Panc1 (cell line): ENCODE data around the gene COP1. TPM values are rescaled to one million over a fixed set of nuclear protein-coding genes. Genes with fewer than 3 reads are reported as not detected.
"Not testable (repeated sequence)": the region's sequence is repeated elsewhere in the genome, so short reads cannot be mapped to it uniquely, and the experiment has no call there.

Experiments
- ATAC-seq: fragments of 200-7000 bp; cut with Tn5 transposase; 2 replicates; pipeline ENCODE4 v1.9.1; 2020; ENCODE audit warnings: mild to moderate bottlenecking, moderate library complexity
- BruUV-seq: library from RNA; stranded (reverse); fragments of 400-500 nt; replicated peaks from 2 replicates; lab custom pipeline; 2021; lab: Mats Ljungman, UMichigan
- CTCF ChIA-PET: fragments of 300-600 bp; sonication (Branson Sonifier 250); formaldehyde crosslinking; loops from one replicate; lab custom pipeline; 2022; ENCODE audit warnings: antibody characterized with exemption; lab: Charles Lee
- POLR2A ChIA-PET: fragments of 300-600 bp; sonication (Branson Sonifier 250); formaldehyde crosslinking; loops from one replicate; lab custom pipeline; 2022; ENCODE audit warnings: antibody characterized with exemption; lab: Charles Lee
- DNase-seq: peaks from one replicate; pipeline ENCODE4 v3.0.0-alpha.2; 2010; ENCODE audit warnings: low read depth, low spot score
- H3K27ac ChIP-seq: 2 replicates; pipeline ENCODE4 v1.5.1; 2011; ENCODE audit warnings: mild to moderate bottlenecking, low read length, inconsistent platforms
- H3K27me3 ChIP-seq: fragments of 200-500 bp; sonication (Bioruptor generic); 2 replicates; pipeline ENCODE4 v1.6.0; 2014; ENCODE audit warnings: low read length, inconsistent platforms; ENCODE audit not compliant: control insufficient read depth, insufficient read depth
- H3K36me3 ChIP-seq: fragments of 200-500 bp; sonication (Bioruptor generic); 2 replicates; pipeline ENCODE4 v1.5.1; 2014; ENCODE audit warnings: inconsistent platforms, mild to moderate bottlenecking, low read length, moderate library complexity; ENCODE audit not compliant: control insufficient read depth, insufficient read depth
- H3K4me1 ChIP-seq: 2 replicates; pipeline ENCODE4 v1.5.1; 2011; ENCODE audit warnings: inconsistent platforms, mild to moderate bottlenecking, low read length, moderate library complexity; ENCODE audit not compliant: control insufficient read depth, insufficient read depth
- H3K4me3 ChIP-seq, 2 experiments: 2 replicates each; pipeline ENCODE4 v1.5.1; 2011 to 2012; ENCODE audit warnings: low read depth in 2 of 2, low read length in 2 of 2, mild to moderate bottlenecking in 2 of 2, inconsistent platforms in 1 of 2, moderate library complexity in 1 of 2
- H3K9me3 ChIP-seq: fragments of 200-500 bp; sonication (Bioruptor generic); 2 replicates; pipeline ENCODE4 v1.5.1; 2014; ENCODE audit warnings: low read depth, mild to moderate bottlenecking, inconsistent platforms, low read length, moderate library complexity; ENCODE audit not compliant: control insufficient read depth, insufficient read depth
- POLR2AphosphoS5 ChIP-seq: IDR thresholded peaks from 2 replicates; pipeline ENCODE4 v1.6.1; 2012; ENCODE audit warnings: mild to moderate bottlenecking, low read depth, low read length, moderate library complexity
- SIN3A ChIP-seq: IDR thresholded peaks from 2 replicates; pipeline ENCODE4 v1.6.1; 2012; ENCODE audit warnings: low read depth, mild to moderate bottlenecking, low read length, moderate library complexity, borderline replicate concordance; ENCODE audit not compliant: insufficient read depth
- TCF7L2 ChIP-seq: IDR thresholded peaks from 2 replicates; pipeline ENCODE4 v1.6.1; 2011; ENCODE audit warnings: mild to moderate bottlenecking, low read depth, low read length, inconsistent platforms
- in situ Hi-C: cut with HindIII; loops from 2 replicates; pipeline ENCODE4 v1.10.0; 2016; ENCODE audit warnings: low sequenced_read_pairs, low pct_unique_long_range_greater_than_20kb
- intact Hi-C: fragments of 100-400 bp; cut with micrococcal nuclease; formaldehyde crosslinking; loops from one replicate; pipeline ENCODE4 v1.10.0; 2022; ENCODE audit not compliant: unreplicated experiment
- total RNA-seq: library from RNA; stranded (reverse); gene quantifications from one replicate; pipeline ENCODE4 v1.2.1, GENCODE V29; 2021; ENCODE audit not compliant: unreplicated experiment
- TF ChIP-seq, protein P1 (sequence below), 2 experiments: IDR thresholded peaks; 2 replicates each; pipeline ENCODE4 v1.6.1; 2011 to 2012; ENCODE audit warnings: low read depth in 2 of 2, control low read depth in 1 of 2, low read length in 1 of 2, mild to moderate bottlenecking in 1 of 2, moderate library complexity in 1 of 2; ENCODE audit not compliant: insufficient read depth in 1 of 2
- TF ChIP-seq, protein P2 (sequence below): fragments of 450-650 bp; IDR thresholded peaks from 2 replicates; pipeline ENCODE4 v1.5.1; 2017; ENCODE audit warnings: mild to moderate bottlenecking

COP1 gene
- total RNA-seq, 1 experiment from 2014 or later = 36.5 TPM

DNA sequence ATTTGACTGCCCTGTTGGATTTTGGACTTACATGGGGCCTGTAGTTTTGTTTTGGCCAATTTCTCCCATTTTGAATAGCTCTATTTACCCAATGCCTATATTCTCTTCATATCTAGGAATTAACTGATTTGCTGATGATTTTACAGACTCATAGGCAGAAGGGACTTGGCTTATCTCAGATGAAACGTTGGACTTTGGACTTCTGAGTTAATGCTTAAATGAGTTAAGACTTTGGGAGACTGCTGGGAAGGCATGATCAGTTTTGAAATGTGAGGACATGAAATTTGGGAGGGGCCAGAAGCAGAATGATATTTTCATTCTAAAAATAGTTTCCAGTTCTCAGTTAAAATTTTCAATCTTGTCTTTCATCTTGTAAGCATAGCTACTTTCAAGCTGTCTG lies 222.3 kb downstream of the COP1 start:
- intact Hi-C loops (no loop called here), in situ Hi-C loops (no loop called here)
- no peak for ATAC-seq
- TSS peak; percentile 11 for BruUV-seq
- no peak overlapping the region for H3K4me3 ChIP-seq
- ChIA-PET POLR2A (no interaction called here), CTCF (no interaction called here)
- H3K4me1 ChIP-seq = no peaks in the 10 kb centered on the region
- H3K27ac ChIP-seq = no peak overlapping the region
- no peaks in the 10 kb centered on the region for H3K27me3 ChIP-seq
- DNase-seq = no peak
- no peak for TF ChIP-seq POLR2AphosphoS5
- no peak for TF ChIP-seq TCF7L2
- TF ChIP-seq, protein P1, sequence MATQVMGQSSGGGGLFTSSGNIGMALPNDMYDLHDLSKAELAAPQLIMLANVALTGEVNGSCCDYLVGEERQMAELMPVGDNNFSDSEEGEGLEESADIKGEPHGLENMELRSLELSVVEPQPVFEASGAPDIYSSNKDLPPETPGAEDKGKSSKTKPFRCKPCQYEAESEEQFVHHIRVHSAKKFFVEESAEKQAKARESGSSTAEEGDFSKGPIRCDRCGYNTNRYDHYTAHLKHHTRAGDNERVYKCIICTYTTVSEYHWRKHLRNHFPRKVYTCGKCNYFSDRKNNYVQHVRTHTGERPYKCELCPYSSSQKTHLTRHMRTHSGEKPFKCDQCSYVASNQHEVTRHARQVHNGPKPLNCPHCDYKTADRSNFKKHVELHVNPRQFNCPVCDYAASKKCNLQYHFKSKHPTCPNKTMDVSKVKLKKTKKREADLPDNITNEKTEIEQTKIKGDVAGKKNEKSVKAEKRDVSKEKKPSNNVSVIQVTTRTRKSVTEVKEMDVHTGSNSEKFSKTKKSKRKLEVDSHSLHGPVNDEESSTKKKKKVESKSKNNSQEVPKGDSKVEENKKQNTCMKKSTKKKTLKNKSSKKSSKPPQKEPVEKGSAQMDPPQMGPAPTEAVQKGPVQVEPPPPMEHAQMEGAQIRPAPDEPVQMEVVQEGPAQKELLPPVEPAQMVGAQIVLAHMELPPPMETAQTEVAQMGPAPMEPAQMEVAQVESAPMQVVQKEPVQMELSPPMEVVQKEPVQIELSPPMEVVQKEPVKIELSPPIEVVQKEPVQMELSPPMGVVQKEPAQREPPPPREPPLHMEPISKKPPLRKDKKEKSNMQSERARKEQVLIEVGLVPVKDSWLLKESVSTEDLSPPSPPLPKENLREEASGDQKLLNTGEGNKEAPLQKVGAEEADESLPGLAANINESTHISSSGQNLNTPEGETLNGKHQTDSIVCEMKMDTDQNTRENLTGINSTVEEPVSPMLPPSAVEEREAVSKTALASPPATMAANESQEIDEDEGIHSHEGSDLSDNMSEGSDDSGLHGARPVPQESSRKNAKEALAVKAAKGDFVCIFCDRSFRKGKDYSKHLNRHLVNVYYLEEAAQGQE (IDR thresholded peaks at IDR 0.05; ENCODE audit: insufficient read depth in 1 of 2, low read depth in 2 of 2, low read length in 1 of 2) = no peak
- TF ChIP-seq, protein P2, sequence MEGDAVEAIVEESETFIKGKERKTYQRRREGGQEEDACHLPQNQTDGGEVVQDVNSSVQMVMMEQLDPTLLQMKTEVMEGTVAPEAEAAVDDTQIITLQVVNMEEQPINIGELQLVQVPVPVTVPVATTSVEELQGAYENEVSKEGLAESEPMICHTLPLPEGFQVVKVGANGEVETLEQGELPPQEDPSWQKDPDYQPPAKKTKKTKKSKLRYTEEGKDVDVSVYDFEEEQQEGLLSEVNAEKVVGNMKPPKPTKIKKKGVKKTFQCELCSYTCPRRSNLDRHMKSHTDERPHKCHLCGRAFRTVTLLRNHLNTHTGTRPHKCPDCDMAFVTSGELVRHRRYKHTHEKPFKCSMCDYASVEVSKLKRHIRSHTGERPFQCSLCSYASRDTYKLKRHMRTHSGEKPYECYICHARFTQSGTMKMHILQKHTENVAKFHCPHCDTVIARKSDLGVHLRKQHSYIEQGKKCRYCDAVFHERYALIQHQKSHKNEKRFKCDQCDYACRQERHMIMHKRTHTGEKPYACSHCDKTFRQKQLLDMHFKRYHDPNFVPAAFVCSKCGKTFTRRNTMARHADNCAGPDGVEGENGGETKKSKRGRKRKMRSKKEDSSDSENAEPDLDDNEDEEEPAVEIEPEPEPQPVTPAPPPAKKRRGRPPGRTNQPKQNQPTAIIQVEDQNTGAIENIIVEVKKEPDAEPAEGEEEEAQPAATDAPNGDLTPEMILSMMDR = no peak
- no peak for TF ChIP-seq SIN3A
- no peaks in the 10 kb centered on the region; the same call in 1 of the 2 replicates for H3K36me3 ChIP-seq
- H3K9me3 ChIP-seq = peaks cover 3% of the 10 kb centered on the region; the same call in 1 of the 2 replicates

DNA sequence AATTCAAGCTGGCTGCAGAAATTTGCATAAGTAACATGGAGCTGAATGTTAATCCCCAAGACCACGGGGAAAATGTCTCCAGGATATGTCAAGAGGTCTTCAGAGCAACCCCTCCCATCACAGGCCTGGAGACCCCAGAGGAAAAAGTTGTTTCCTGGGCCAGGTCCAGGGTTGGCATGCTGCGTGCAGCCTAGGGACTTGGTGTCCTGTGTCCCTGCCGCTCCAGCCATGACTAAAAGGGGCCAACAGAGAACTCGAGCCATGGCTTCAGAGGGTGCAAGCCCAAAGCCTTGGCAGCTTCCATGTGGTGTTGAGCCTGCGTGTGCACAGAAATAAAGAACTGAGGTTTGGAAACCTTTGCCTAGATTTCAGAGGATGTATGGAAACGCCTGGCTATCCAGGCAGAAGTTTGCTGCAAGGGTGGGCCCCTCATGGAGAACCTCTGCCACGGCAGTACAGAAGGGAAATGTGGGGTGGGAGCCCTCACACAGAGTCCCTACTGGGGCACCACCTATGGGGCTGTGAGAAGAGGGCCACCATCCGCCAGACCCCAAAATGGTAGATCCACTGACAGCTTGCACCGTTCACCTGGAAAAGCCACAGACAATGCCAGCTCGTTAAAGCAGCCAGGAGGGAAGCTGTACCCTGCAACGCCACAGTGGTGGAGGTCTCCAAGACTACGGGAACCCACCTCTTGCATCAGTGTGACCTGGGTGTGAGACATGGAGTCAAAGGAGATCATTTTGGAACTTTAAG lies 222.9 kb downstream of the COP1 start:
- ChIA-PET POLR2A (no interaction called here), CTCF (no interaction called here)
- intact Hi-C loops = no loop called here
- DNase-seq (no peak), ATAC-seq (no peak)
- H3K27me3 ChIP-seq = no peaks in the 10 kb centered on the region
- in situ Hi-C loops = no loop called here
- no peaks in the 10 kb centered on the region for H3K4me1 ChIP-seq
- no peak overlapping the region for H3K27ac ChIP-seq
- TF ChIP-seq, protein P1 (IDR thresholded peaks at IDR 0.05; ENCODE audit: insufficient read depth in 1 of 2, low read depth in 2 of 2, low read length in 1 of 2) = no peak
- TF ChIP-seq POLR2AphosphoS5 (no peak), SIN3A (no peak), TCF7L2 (no peak)
- TF ChIP-seq, protein P2 = no peak
- no peak overlapping the region for H3K4me3 ChIP-seq
- peaks cover 3% of the 10 kb centered on the region; the same call in 1 of the 2 replicates for H3K9me3 ChIP-seq
- no TSS peak for BruUV-seq
- H3K36me3 ChIP-seq = no peaks in the 10 kb centered on the region; the same call in 1 of the 2 replicates

DNA sequence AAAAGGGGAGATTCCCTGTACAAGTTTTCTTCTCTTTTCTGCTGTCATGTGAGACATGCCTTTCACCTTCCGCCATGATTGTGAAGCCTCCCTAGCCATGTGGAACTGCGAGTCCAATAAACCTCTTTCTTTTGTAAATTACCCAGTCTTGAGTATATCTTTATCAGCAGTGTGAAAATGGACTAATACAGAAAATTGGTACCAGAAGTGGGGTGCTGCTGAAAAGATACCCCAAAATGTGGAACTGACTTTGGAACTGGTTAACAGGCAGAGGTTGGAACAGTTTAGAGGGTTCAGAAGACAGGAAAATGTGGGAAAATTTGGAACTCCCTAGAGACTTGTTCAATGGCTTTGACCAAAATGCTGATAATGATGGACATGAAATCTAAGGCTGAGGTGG lies 223.7 kb downstream of the COP1 start:
- ATAC-seq, H3K4me3 ChIP-seq, H3K9me3 ChIP-seq, POLR2A ChIA-PET, BruUV-seq, intact Hi-C loops, H3K27me3 ChIP-seq, CTCF ChIA-PET, DNase-seq, H3K4me1 ChIP-seq, in situ Hi-C loops, H3K27ac ChIP-seq, H3K36me3 ChIP-seq: not testable (repeated sequence)
